CD4-positive, alpha-beta T cell (primary cell): Measurements from ENCODE around the gene KDM1B. TPM values are rescaled to one million over a fixed set of nuclear protein-coding genes. Genes with fewer than 3 reads are reported as not detected.
"Not testable (repeated sequence)": the region's sequence is repeated elsewhere in the genome, so short reads cannot be mapped to it uniquely, and the experiment has no call there.

Experiments
- ATAC-seq: fragments of 200-7000 bp; cut with Tn5 transposase; one replicate; pipeline ENCODE4 v1.10.0; 2022; ENCODE audit warnings: mild to moderate bottlenecking; ENCODE audit not compliant: poor library complexity
- CTCF ChIA-PET: fragments of 350-600 bp; sonication (Branson Sonifier 250); formaldehyde crosslinking; loops from one replicate; lab custom pipeline; 2021; ENCODE audit warnings: antibody characterized with exemption, inconsistent platforms; lab: Charles Lee
- POLR2A ChIA-PET: fragments of 350-600 bp; sonication (Branson Sonifier 250); formaldehyde crosslinking; loops from one replicate; lab custom pipeline; 2021; ENCODE audit warnings: antibody characterized with exemption, inconsistent platforms; lab: Charles Lee
- DNase-seq, 14 experiments: peaks; one replicate each; pipeline ENCODE4 v3.0.0-alpha.2; 2013 to 2020; ENCODE audit warnings: mixed read lengths in 2 of 14
- H3K27ac ChIP-seq, 2 donors: one replicate each; pipeline versions ENCODE4 v1.5.1 to v1.7.0; 2013; ENCODE audit warnings: low read length in 2 of 2, low read depth in 1 of 2, mild to moderate bottlenecking in 1 of 2
- H3K27me3 ChIP-seq, 2 experiments: 1 replicate in 1 of 2; 2 replicates in 1 of 2; pipeline versions ENCODE4 v1.6.1 to v1.7.0; 2013; ENCODE audit warnings: low read length in 2 of 2, control low read depth in 1 of 2, mild to moderate bottlenecking in 1 of 2, moderate library complexity in 1 of 2; ENCODE audit not compliant: insufficient read depth in 2 of 2, control insufficient read depth in 1 of 2
- H3K36me3 ChIP-seq: one replicate; pipeline ENCODE4 v1.6.1; 2013; ENCODE audit warnings: low read length, control low read depth; ENCODE audit not compliant: insufficient read depth
- H3K4me1 ChIP-seq: one replicate; pipeline ENCODE4 v1.6.1; 2013; ENCODE audit warnings: low read length, control low read depth; ENCODE audit not compliant: insufficient read depth
- H3K4me3 ChIP-seq: one replicate; pipeline ENCODE4 v1.5.1; 2013; ENCODE audit warnings: mild to moderate bottlenecking, low read length, moderate library complexity
- H3K9me3 ChIP-seq, 2 experiments: 1 replicate in 1 of 2; 2 replicates in 1 of 2; pipeline versions ENCODE4 v1.6.1 to v1.7.0; 2013; ENCODE audit warnings: low read length in 2 of 2, mild to moderate bottlenecking in 2 of 2, control low read depth in 1 of 2, moderate library complexity in 1 of 2; ENCODE audit not compliant: control insufficient read depth in 1 of 2, insufficient read depth in 1 of 2
- H3K27ac Mint-ChIP-seq: one replicate; pipeline ENCODE4 v1.8.0; 2020; ENCODE audit warnings: mixed read lengths
- H3K27me3 Mint-ChIP-seq: one replicate; pipeline ENCODE4 v1.8.0; 2021; ENCODE audit warnings: mixed read lengths
- H3K36me3 Mint-ChIP-seq: one replicate; pipeline ENCODE4 v1.8.0; 2021; ENCODE audit warnings: low read depth, mixed read lengths
- H3K4me1 Mint-ChIP-seq: one replicate; pipeline ENCODE4 v1.8.0; 2021; ENCODE audit warnings: low read depth, mixed read lengths
- H3K4me3 Mint-ChIP-seq: one replicate; pipeline ENCODE4 v1.8.0; 2020; ENCODE audit warnings: mild to moderate bottlenecking, mixed read lengths
- H3K9me3 Mint-ChIP-seq: one replicate; pipeline ENCODE4 v1.8.0; 2020; ENCODE audit warnings: mixed read lengths
- intact Hi-C, 2 experiments: fragments of 100-400 bp; cut with DNase I in 1 of 2; cut with micrococcal nuclease in 1 of 2; formaldehyde crosslinking; loops; one replicate each; pipeline versions ENCODE4 v1.15.1 to v1.9.0; 2023 to 2025; cut with DNase I, micrococcal nuclease
- total RNA-seq, 174 experiments: library from RNA in 2 of 174; stranded (reverse) in 2 of 174; gene quantifications; one replicate each; pipeline ENCODE4 v1.2.3 and lab custom pipeline; 2021 to 2026
- TF ChIP-seq, protein P1 (sequence below): fragments of 200-600 bp; IDR thresholded peaks from one replicate; pipeline ENCODE4 v1.8.0; 2022; ENCODE audit warnings: antibody characterized with exemption, mild to moderate bottlenecking

KDM1B gene
- total RNA-seq, 2 experiments from 2014 or later = 4.4 to 6.0 TPM

- Mint-ChIP-seq H3K4me1 (no peaks in the 10 kb centered on the region), H3K4me3 (no peak overlapping the region), H3K9me3 (peaks cover 3% of the 10 kb centered on the region), H3K36me3 (peaks cover 70% of the 10 kb centered on the region), H3K27ac (no peak overlapping the region), H3K27me3 (no peaks in the 10 kb centered on the region)
- Histone ChIP-seq H3K27me3 (no peaks in the 10 kb centered on the region), H3K4me1 (no peaks in the 10 kb centered on the region), H3K36me3 (peaks cover 40% of the 10 kb centered on the region), H3K9me3 (peaks cover 0 to 3% of the 10 kb centered on the region in 2 experiments), H3K4me3 (no peak overlapping the region), H3K27ac (no peak overlapping the region)
- CTCF ChIA-PET = no interaction called here
- ATAC-seq (no peak), DNase-seq (no peak)
- POLR2A ChIA-PET = no interaction called here
- intact Hi-C loops = no loop called here
- TF ChIP-seq, protein P1, sequence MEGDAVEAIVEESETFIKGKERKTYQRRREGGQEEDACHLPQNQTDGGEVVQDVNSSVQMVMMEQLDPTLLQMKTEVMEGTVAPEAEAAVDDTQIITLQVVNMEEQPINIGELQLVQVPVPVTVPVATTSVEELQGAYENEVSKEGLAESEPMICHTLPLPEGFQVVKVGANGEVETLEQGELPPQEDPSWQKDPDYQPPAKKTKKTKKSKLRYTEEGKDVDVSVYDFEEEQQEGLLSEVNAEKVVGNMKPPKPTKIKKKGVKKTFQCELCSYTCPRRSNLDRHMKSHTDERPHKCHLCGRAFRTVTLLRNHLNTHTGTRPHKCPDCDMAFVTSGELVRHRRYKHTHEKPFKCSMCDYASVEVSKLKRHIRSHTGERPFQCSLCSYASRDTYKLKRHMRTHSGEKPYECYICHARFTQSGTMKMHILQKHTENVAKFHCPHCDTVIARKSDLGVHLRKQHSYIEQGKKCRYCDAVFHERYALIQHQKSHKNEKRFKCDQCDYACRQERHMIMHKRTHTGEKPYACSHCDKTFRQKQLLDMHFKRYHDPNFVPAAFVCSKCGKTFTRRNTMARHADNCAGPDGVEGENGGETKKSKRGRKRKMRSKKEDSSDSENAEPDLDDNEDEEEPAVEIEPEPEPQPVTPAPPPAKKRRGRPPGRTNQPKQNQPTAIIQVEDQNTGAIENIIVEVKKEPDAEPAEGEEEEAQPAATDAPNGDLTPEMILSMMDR = no peak
Observed at GRCh38 chr6:18168264-18168663, 13.0 kb downstream of the KDM1B start.

- Mint-ChIP-seq H3K27me3 (no peaks in the 10 kb centered on the region), H3K27ac (no peak overlapping the region), H3K4me1 (peaks cover 5% of the 10 kb centered on the region), H3K36me3 (peaks cover 82% of the 10 kb centered on the region), H3K9me3 (peaks cover 6% of the 10 kb centered on the region), H3K4me3 (no peak overlapping the region)
- H3K36me3 ChIP-seq = peaks cover 30% of the 10 kb centered on the region
- intact Hi-C loops = no loop called here
- ATAC-seq (no peak), DNase-seq (no peak)
- ChIA-PET POLR2A (no interaction called here), CTCF (interaction anchor here (0.5 kb wide), 1 partner anchor 11 kb away, joined by 3 read pairs; no protein-coding TSS in a partner anchor)
- H3K9me3 ChIP-seq = peaks cover 0 to 3% of the 10 kb centered on the region in 2 experiments
- H3K27ac ChIP-seq = no peak overlapping the region
- TF ChIP-seq, protein P1 = no peak
- no peak overlapping the region for H3K4me3 ChIP-seq
- no peaks in the 10 kb centered on the region for H3K27me3 ChIP-seq
- H3K4me1 ChIP-seq = no peaks in the 10 kb centered on the region
Observed at GRCh38 chr6:18171871-18172270, 16.6 kb downstream of the KDM1B start.

DNA sequence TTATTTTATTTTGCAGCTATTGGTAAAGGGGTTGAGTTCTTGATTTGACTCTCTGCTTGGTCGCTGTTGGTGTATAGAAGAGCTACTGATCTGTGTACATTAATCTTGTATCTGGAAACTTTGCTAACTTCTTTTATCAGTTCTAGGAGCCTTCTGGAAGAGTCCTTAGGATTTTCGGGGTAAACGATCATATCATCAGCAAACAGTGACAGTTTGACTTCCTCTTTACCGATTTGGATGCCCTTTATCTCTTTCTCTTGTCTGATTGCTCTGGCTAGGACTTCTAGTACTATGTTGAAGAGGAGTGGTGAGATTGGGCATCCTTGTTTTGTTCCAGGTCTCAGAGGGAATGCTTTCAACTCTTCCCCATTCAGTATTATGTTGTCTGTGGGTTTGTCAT lies 21.0 kb downstream of the KDM1B start:
- H3K4me3 ChIP-seq, intact Hi-C loops, ATAC-seq, CTCF ChIA-PET, H3K27ac ChIP-seq, H3K9me3 Mint-ChIP-seq, H3K27me3 Mint-ChIP-seq, H3K27me3 ChIP-seq, POLR2A ChIA-PET, DNase-seq, H3K4me1 ChIP-seq, H3K9me3 ChIP-seq, H3K27ac Mint-ChIP-seq, H3K4me3 Mint-ChIP-seq: not testable (repeated sequence)
- H3K36me3 ChIP-seq = peaks cover 13% of the 10 kb centered on the region
- Mint-ChIP-seq H3K4me1 (peaks cover 10% of the 10 kb centered on the region), H3K36me3 (peaks cover 72% of the 10 kb centered on the region)

DNA sequence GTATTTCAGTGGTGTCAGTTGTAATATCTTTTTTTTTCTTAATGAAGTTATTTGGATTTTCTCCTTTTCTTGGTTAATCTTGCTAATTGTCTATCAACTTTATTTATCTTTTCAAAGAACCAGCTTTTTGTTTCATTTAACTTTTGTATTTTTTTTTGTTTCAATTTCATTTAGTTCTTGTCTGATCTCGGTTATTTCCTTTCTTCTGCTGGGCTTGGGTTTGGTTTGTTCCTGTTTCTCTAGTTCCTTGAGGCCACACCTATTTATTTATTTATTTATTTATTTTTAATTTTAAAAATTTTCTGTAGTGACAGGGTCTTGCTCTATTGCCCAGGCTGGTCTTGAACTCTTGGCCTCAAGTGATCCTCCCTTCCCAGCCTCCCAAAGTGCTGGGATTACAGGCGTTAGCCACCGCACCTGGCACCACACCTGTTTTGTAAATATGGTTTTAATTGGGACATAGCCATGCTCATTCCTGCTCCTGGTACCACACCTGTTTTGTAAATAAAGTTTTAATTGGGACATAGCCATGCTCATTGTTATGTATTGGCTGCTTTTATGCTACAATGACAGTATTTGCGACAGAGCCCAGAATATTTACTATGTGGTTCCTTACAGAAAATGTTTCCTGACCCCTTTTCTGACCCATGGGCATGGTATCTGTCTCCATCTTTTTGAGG lies 22.2 kb downstream of the KDM1B start:
- ChIA-PET CTCF (no interaction called here), POLR2A (no interaction called here)
- no peak overlapping the region for H3K27ac Mint-ChIP-seq
- DNase-seq (no peak), ATAC-seq (no peak)
- peaks cover 10% of the 10 kb centered on the region for H3K4me1 Mint-ChIP-seq
- Histone ChIP-seq H3K4me1 (no peaks in the 10 kb centered on the region), H3K9me3 (no peaks in the 10 kb centered on the region), H3K27ac (no peak overlapping the region), H3K27me3 (no peaks in the 10 kb centered on the region), H3K36me3 (peaks cover 6% of the 10 kb centered on the region), H3K4me3 (no peak overlapping the region)
- peaks cover 3% of the 10 kb centered on the region for H3K9me3 Mint-ChIP-seq
- H3K27me3 Mint-ChIP-seq = no peaks in the 10 kb centered on the region
- intact Hi-C loops = no loop called here
- H3K4me3 Mint-ChIP-seq = no peak overlapping the region
- H3K36me3 Mint-ChIP-seq = peaks cover 74% of the 10 kb centered on the region
- TF ChIP-seq, protein P1 = no peak
